GM20000 (cell line): ENCODE data around the gene GDF10.

ENCODE experiments used
- DNase-seq: peaks from one replicate; pipeline ENCODE4 v3.0.0; 2012; ENCODE audit warnings: low spot score
- TF ChIP-seq, protein P1 (sequence below): IDR thresholded peaks from 2 replicates; pipeline ENCODE4 v1.5.1; 2012; ENCODE audit warnings: mild to moderate bottlenecking, control low read depth; ENCODE audit errors: extremely low read depth, missing control alignments

GDF10 gene

DNA sequence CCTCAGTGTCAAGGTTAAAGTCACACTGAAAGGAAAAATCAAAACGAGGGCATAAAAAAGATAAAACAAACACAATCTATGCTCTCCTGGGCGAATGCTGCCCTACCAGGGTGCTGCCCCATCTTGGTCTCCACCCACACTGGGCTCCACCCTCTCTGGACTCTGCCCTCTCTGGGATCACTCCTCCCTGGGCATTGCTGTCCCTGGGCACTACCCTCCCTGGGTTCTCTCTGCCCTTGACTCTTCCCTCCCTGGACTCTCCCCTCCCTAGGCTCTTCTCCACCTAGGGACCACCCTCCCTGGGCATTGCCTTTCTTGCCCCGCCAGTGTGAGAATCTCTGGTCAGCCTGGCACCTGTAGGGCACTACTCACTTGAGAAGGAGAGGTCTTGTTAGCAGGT lies 30.8 kb downstream of the GDF10 start:
- no peak for DNase-seq
- TF ChIP-seq, protein P1, sequence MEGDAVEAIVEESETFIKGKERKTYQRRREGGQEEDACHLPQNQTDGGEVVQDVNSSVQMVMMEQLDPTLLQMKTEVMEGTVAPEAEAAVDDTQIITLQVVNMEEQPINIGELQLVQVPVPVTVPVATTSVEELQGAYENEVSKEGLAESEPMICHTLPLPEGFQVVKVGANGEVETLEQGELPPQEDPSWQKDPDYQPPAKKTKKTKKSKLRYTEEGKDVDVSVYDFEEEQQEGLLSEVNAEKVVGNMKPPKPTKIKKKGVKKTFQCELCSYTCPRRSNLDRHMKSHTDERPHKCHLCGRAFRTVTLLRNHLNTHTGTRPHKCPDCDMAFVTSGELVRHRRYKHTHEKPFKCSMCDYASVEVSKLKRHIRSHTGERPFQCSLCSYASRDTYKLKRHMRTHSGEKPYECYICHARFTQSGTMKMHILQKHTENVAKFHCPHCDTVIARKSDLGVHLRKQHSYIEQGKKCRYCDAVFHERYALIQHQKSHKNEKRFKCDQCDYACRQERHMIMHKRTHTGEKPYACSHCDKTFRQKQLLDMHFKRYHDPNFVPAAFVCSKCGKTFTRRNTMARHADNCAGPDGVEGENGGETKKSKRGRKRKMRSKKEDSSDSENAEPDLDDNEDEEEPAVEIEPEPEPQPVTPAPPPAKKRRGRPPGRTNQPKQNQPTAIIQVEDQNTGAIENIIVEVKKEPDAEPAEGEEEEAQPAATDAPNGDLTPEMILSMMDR = no peak

DNA sequence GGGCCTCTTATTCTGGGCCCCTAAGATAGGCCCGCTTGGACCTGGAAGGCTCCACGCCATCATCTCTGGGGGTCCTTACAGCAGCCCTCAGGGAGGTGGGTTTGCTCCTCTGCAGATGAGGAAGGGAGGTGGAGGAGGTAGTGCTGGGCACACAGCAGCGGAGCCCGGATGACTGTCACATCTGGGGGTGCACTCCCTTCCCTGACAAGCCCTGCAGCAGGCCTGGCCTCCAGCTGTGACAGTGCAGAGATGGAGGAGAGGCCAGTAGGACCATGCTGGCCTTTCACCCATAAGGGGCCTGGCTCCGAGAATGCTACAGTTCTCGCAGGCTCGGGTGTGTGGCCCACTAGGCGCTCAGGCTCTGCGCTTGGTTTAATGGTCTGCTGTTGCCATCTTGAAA lies 31.5 kb downstream of the GDF10 start:
- DNase-seq = no peak
- TF ChIP-seq, protein P1 = no peak

DNA sequence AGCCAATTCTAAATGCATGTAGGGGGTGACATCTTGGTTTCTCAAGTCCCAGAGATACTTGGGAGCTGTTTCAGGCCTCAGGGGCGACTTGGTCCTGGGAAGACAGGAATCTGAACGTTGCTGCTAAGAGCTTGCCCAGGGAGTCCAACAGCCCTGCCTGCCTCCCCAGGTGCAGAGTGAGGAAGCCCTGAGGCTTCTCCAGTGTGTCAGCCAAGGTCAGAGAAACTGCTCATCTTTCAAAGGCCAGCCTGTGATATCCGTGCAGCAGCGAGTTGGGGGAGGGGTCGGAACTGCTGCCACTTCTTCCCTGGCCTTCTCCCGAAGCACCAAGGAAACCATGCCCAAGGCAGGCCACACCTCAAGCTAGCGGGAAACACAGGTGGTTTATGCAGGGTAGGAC lies 32.0 kb downstream of the GDF10 start:
- TF ChIP-seq, protein P1 = no peak
- no peak for DNase-seq

DNA sequence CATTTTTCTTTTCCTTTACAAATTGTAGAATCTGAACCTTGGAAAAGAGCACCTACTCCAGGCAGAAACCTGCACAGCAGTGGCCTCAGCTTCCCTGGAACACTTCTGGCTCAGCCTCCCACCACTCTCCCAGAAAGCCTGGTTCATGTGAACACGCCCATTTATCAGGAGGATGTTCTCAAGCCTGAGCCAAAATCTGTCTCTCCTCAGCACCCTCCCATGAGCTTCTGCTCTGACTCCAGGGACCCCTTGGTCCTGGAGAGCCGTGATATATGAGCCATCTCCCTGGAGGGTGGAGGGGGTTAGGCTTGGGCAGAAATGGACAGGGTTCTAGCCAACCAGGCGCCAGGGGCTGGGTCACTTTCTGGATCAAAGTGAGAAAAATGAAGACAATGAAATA lies 32.4 kb downstream of the GDF10 start:
- no peak for DNase-seq
- TF ChIP-seq, protein P1 = no peak

DNA sequence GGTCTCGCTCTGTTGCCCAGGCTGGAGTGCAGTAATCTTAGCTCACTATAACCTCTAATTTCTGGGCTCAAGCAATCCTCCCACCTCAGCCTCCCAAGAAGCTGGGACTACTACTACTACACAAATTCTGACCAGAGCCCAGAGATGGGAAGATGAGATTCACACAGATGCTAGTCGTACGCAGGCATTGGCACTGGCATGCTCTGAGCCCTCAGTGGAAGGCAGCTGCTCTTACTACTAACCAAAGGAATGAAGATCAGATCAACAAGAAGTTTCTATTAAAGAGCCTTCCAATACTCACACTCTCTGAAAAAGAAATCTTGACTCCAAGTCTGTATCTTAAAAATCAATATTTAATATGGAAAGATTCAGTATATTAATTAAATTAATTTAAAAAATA lies 32.9 kb downstream of the GDF10 start:
- DNase-seq = no peak
- TF ChIP-seq, protein P1 = no peak

DNA sequence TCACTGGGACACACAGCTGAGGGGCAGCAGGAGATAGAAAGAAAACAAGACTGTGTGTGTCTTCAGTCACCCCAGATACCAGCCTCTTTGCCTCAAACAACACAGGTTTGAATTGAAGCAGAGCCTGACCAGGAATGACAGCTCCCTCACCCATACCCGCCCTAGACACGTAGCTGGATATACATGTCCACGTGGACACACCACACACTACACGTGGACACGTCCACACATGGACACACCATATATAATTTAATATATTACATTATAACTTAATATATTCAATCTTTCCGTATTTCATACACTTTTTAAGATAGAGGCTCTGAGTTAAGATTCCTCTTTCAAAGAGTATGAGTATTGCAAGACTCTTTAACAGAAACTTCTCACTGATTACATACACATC lies 33.5 kb downstream of the GDF10 start:
- DNase-seq = no peak
- TF ChIP-seq, protein P1 = no peak

DNA sequence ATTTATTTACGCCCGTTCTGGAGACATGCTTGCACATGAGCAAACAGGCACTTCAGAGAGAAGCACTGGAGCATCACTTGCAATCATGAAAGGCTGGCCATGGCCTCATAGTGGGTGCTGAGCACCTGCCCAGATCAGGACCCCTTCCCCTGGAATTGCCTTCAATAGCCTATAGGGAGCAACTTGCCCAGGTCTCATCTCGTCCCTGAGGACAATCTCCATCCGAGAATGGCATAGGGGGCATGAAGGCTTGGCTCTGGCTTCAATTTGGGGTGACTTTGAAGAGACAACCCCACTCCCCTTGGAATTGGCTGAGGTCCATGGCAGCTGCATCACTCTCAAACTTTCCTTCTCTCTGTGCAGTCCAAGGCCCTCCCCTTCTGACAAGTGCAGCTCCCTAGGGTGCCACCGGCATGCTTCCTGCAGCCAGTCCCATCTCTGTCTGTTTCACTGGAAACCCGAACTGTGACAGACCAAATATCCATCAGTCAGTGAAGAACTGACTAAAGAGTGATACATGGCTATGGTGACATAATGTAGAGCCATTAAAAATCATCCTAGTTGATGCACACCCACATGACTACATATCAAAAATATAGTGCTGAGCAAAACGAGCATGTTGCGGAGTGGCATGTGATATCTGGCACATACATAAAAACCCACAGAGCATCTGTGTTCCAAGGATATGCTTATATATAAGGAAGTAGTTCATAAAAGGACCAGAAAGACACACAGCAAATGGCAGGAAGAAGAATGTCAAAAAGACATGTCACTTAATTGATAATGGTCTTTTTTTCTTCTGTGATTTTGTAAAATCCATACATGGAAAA lies 34.7 kb downstream of the GDF10 start:
- DNase-seq = no peak
- TF ChIP-seq, protein P1 = no peak
